Psoas muscle (tissue), 8 donors: ENCODE results near the gene NT5DC3. TPM values are rescaled to one million over a fixed set of nuclear protein-coding genes. Genes with fewer than 3 reads are reported as not detected.

Experiments used
- ATAC-seq, 4 donors: fragments of 200-7000 bp; cut with Tn5 transposase; one replicate each; pipeline ENCODE4 v1.9.1; 2020; ENCODE audit warnings: moderate library complexity in 3 of 4, mild to moderate bottlenecking in 2 of 4
- DNase-seq, 2 donors: peaks; one replicate each; pipeline ENCODE4 v3.0.0-alpha.2; 2020
- H3K27ac ChIP-seq: fragments of 200-600 bp; one replicate; pipeline ENCODE4 v1.8.0; 2022
- H3K27me3 ChIP-seq, 3 donors: fragments of 200-600 bp in 1 of 3; one replicate each; pipeline versions ENCODE4 v1.6.1 to v1.8.0; 2013 to 2022; ENCODE audit warnings: low read length in 2 of 3, mild to moderate bottlenecking in 2 of 3, moderate library complexity in 1 of 3; ENCODE audit not compliant: insufficient read depth in 3 of 3
- H3K36me3 ChIP-seq, 2 donors: fragments of 200-600 bp in 1 of 2; one replicate each; pipeline versions ENCODE4 v1.6.1 to v1.8.0; 2013 to 2022; ENCODE audit warnings: low read depth in 1 of 2, mild to moderate bottlenecking in 1 of 2, moderate library complexity in 1 of 2; ENCODE audit not compliant: insufficient read depth in 1 of 2
- H3K4me1 ChIP-seq: fragments of 200-600 bp; one replicate; pipeline ENCODE4 v1.8.0; 2022
- H3K4me3 ChIP-seq: fragments of 200-600 bp; one replicate; pipeline ENCODE4 v1.8.0; 2022; ENCODE audit warnings: mild to moderate bottlenecking
- H3K9me3 ChIP-seq: fragments of 200-600 bp; one replicate; pipeline ENCODE4 v1.8.0; 2022
- CTCF ChIP-seq: fragments of 200-600 bp; IDR thresholded peaks from one replicate; pipeline ENCODE4 v1.8.0; 2022; ENCODE audit warnings: antibody characterized with exemption
- WGBS, 3 donors: extraction: QIAGEN DNeasy Blood & Tissue Kit; methylation state at CpG; one replicate each; pipeline versions ENCODE4 v1.1.6 to v1.1.7; 2013; 5-methylcytosine and 5-hydroxymethylcytosine counted together
- intact Hi-C, 2 donors: fragments of 100-400 bp; cut with DNase I; formaldehyde crosslinking; loops; one replicate each; pipeline versions ENCODE4 v1.11.0 to v1.14.2; 2022
- long read RNA-seq, 2 donors: library from polyadenylated mRNA; unstranded; transcript quantifications; one replicate each; pipeline ENCODE4 v2.0.0, GENCODE V29; 2021
- polyA plus RNA-seq, 3 donors: library from polyadenylated mRNA; stranded (reverse); fragments of 200-250 nt; gene quantifications; one replicate each; pipeline ENCODE4 v1.2.3, GENCODE V29; 2013
- total RNA-seq, 4 donors: library from RNA; stranded (reverse); fragmentation: NEBNext Ultra II Directional in 2 of 4; extraction: Animal tissue kit (Norgen Biotek cat#: 25700) in 2 of 4; gene quantifications; one replicate each; pipeline versions ENCODE4 v1.2.1 to v1.2.4, GENCODE V29; 2021 to 2023
- donor health status: healthy with polysubstance abuse.
- donor health status: DM: no; HTN: no; CAD: no; lungs with moderate emphysema.
- donor health status: Bipolar disorder and iron deficiency.
- donor health status: healthy.
- donor health status: DM: yes; HTN: yes; CAD: no.
- donor health status: DM: no; HTN: no; CAD: no.
- donor health status: DM: no; HTN: no; CAD: no.
- donor health status: DM: yes; HTN: yes; CAD: no.

NT5DC3 gene
- total RNA-seq (10 to 100 TPM; 15.2 to 64.2 (median 19.5) TPM), polyA plus RNA-seq (10 to 100 TPM in 1 of 3 donors, 1 to 10 TPM in 2; 5.2 to 16.2 (median 7.3) TPM)
- long read RNA-seq, donor 1, partial matches to known transcripts = 0 of 2 reads
- long read RNA-seq, donor 1, other reads (novel, unspliced or antisense) = 2 of 2 reads
- long read RNA-seq, donor 2, partial matches to known transcripts = 0 of 3 reads
- long read RNA-seq, donor 2, other reads (novel, unspliced or antisense) = 3 of 3 reads

GRCh38 chr12:103840876-103841689 lies at the start of gene NT5DC3:
NT5DC3 (minus strand) TSS chr12:103841234; CDS start chr12:103841156, 78 bp downstream.
- peak; percentile 94 to 97 (median 94) for ATAC-seq
- Histone ChIP-seq H3K4me1 (no peaks in the 10 kb centered on the region), H3K27ac (peak within 1 kb of the TSS; percentile 94), H3K27me3 (no peaks in the 10 kb centered on the region), H3K36me3 (no peaks in the 10 kb centered on the region), H3K4me3 (peak within 1 kb of the TSS; percentile 91), H3K9me3 (no peaks in the 10 kb centered on the region)
- DNase-seq = peak; percentile 80 to 92
- TF ChIP-seq CTCF = no peak
- 1 to 2% (median 1%) methylated on average over 52 to 85 of the region's 86 CpGs for WGBS, 3 donors
- intact Hi-C loops = loop anchor here in 1 of 2 donors (2.0 to 5.0 kb wide), 2 partner anchors 40 to 59 kb away; no protein-coding TSS in a partner anchor

- intact Hi-C loops = no loop called here
- WGBS, 3 donors = 61 to 72% (median 66%) methylated on average over 1 of the region's 1 CpG
Measured at GRCh38 chr12:103887738-103888137, 46.7 kb upstream of the NT5DC3 start.

GRCh38 chr12:103886195-103886797 lies 45.3 kb upstream of the NT5DC3 start:
- intact Hi-C loops = no loop called here
- no peak overlapping the region for H3K4me3 ChIP-seq
- no peak for TF ChIP-seq CTCF

More at GRCh38 chr12:103887738-103888137, 46.7 kb upstream of the NT5DC3 start:
- DNase-seq (no peak), ATAC-seq (no peak)
- H3K27ac ChIP-seq = no peak overlapping the region
- H3K4me1 ChIP-seq = no peaks in the 10 kb centered on the region
- no peak for TF ChIP-seq CTCF
- H3K36me3 ChIP-seq = no peaks in the 10 kb centered on the region
- H3K4me3 ChIP-seq = no peak overlapping the region
- no peaks in the 10 kb centered on the region for H3K9me3 ChIP-seq
- H3K27me3 ChIP-seq = no peaks in the 10 kb centered on the region

GRCh38 chr12:103884316-103884715 lies 43.3 kb upstream of the NT5DC3 start:
- DNase-seq = no peak
- Histone ChIP-seq H3K27me3 (no peaks in the 10 kb centered on the region), H3K4me3 (no peak overlapping the region), H3K4me1 (no peaks in the 10 kb centered on the region), H3K36me3 (no peaks in the 10 kb centered on the region), H3K27ac (no peak overlapping the region), H3K9me3 (no peaks in the 10 kb centered on the region)
- intact Hi-C loops = loop anchor here in 1 of 2 donors (5.0 kb wide), 3 partner anchors 43 to 257 kb away; no protein-coding TSS in a partner anchor
- peak in 1 of 4 donors; percentile 54 for ATAC-seq
- TF ChIP-seq CTCF = peak; percentile 44
- 30 to 35% (median 31%) methylated on average over 4 of the region's 4 CpGs for WGBS, 3 donors

More at GRCh38 chr12:103886195-103886797, 45.3 kb upstream of the NT5DC3 start:
- 56 to 77% (median 58%) methylated on average over 4 of the region's 4 CpGs for WGBS, 3 donors
- Histone ChIP-seq H3K4me1 (no peaks in the 10 kb centered on the region), H3K27ac (no peak overlapping the region), H3K36me3 (no peaks in the 10 kb centered on the region), H3K9me3 (no peaks in the 10 kb centered on the region), H3K27me3 (no peaks in the 10 kb centered on the region)
- DNase-seq (no peak), ATAC-seq (no peak)
